GM23248 (cell line): Measurements from ENCODE around the gene NKRF.

ENCODE experiments used
- EZH2 ChIP-seq: fragments of 200-600 bp; sonication (generic); IDR thresholded peaks from 2 replicates; pipeline ENCODE4 v1.6.1; 2018; ENCODE audit warnings: antibody characterized with exemption, mild to moderate bottlenecking; ENCODE audit not compliant: insufficient read depth, poor library complexity, severe bottlenecking
- EZH2phosphoT487 ChIP-seq: fragments of 200-600 bp; sonication (generic); IDR thresholded peaks from 2 replicates; pipeline ENCODE4 v1.6.1; 2018; ENCODE audit warnings: antibody characterized with exemption, moderate library complexity, mild to moderate bottlenecking, low read depth; ENCODE audit not compliant: insufficient read depth

GRCh38 chrX:119589810-119590209 is 16.4 kb downstream of the NKRF start:
- TF ChIP-seq EZH2 (no peak), EZH2phosphoT487 (no peak)
